Astrocyte of the cerebellum (primary cell): ENCODE data around the gene BTRC.

Experiments used
- DNase-seq: peaks from one replicate; pipeline ENCODE4 v3.0.0-alpha.2; 2011; ENCODE audit warnings: low read depth
- H3K4me3 ChIP-seq: 2 replicates; pipeline ENCODE4 v1.5.1; 2011; ENCODE audit warnings: mild to moderate bottlenecking, low read depth, low read length, moderate library complexity
- CTCF ChIP-seq: IDR thresholded peaks from 2 replicates; pipeline ENCODE4 v1.5.1; 2012; ENCODE audit warnings: low read length, low read depth, moderate library complexity, mild to moderate bottlenecking; ENCODE audit errors: missing control alignments
- in situ Hi-C: cut with HindIII; loops from 2 replicates; pipeline ENCODE4 v1.10.0; 2017; ENCODE audit warnings: low sequenced_read_pairs

BTRC gene

GRCh38 chr10:101478956-101479355 is 125.0 kb downstream of the BTRC start:
- in situ Hi-C loops: no loop called here
- no peak overlapping the region for H3K4me3 ChIP-seq
- no peak for TF ChIP-seq CTCF
- DNase-seq: no peak

DNA sequence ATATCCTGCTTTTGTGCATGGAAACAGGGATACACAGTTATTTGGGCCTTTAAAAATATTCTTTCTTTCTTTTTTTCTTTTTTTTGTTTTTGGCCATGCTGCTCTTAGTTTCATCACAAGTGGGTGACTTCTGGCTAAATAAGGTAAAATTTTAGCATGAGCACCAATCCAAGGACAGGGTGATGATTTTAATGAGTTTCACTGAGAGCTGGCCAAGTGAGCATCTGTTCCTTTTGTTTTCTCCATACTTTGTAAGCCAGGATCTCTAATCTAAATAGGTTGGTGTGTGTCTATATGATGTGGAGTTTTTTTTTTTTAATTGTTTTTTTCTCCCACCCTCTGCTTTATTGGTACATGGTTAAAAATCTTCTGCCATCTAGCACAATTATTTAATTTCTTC is 127.3 kb downstream of the BTRC start:
- DNase-seq: no peak
- in situ Hi-C loops: no loop called here
- no peak overlapping the region for H3K4me3 ChIP-seq
- no peak for TF ChIP-seq CTCF

GRCh38 chr10:101482568-101482967 is 128.6 kb downstream of the BTRC start:
- in situ Hi-C loops: no loop called here
- H3K4me3 ChIP-seq: no peak overlapping the region
- no peak for TF ChIP-seq CTCF
- DNase-seq: no peak

DNA sequence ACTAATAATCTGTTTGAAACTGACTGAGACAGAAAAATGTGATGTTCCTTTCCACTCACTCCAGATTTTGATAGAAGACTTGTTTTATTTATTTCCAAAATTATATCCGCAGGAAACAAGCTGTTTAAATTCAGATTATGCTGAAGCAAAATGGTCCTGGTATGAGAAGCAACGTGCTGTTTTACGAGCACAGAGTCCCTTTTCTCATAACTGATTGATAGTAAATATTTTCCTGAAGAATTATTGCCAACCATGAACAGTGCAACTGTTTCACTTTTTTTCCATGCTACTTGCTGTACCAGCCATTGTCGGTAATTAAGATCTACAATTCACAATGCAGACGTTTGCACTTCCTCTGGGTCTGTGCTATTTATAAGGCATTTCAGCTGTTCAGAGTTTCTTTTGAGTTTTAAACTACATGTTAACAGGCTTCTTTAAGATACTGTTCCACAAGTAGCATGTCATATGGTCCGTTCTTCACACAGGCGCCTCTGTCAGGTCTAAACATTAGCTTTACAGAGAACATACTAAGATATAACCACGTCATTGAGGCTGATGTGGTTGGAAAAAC is 130.3 kb downstream of the BTRC start:
- TF ChIP-seq CTCF: no peak
- DNase-seq: no peak
- in situ Hi-C loops: no loop called here
- no peak overlapping the region for H3K4me3 ChIP-seq

DNA sequence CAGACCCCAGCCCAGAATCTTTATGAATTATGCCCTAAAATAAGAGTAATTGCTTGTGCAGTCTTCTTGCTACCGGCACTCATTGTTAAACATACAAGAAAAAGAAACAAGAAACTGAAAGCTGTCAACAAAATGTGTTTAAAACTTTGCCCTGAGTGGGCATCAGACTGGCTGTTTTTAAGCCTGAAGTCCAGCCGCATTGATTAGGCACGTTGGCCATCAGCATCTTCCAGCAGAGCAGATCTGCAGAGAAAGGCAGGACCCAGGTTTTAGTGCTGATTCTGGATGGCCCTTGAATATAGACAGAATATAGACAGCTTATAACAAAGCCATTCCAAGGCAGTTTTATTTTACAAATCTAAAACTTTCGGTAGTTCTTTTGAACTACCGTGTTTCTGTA is 131.2 kb downstream of the BTRC start:
- no peak for DNase-seq
- in situ Hi-C loops: no loop called here

GRCh38 chr10:101485681-101486554 is 132.0 kb downstream of the BTRC start:
- no peak for DNase-seq
- in situ Hi-C loops: no loop called here
- H3K4me3 ChIP-seq: no peak overlapping the region
- no peak for TF ChIP-seq CTCF

More for the DNA sequence above, 131.2 kb downstream of the BTRC start:
- no peak for TF ChIP-seq CTCF
- H3K4me3 ChIP-seq: no peak overlapping the region
